Fibroblast of skin of left quadriceps (primary cell): ENCODE data around the gene CLEC2B.
"Not testable (repeated sequence)": the region's sequence is repeated elsewhere in the genome, so short reads cannot be mapped to it uniquely, and the experiment has no call there.

Experiments
- DNase-seq, 2 experiments: peaks; one replicate each; pipeline ENCODE4 v3.0.0-alpha.2; 2013; ENCODE audit warnings: low read depth in 2 of 2

CLEC2B gene

DNA sequence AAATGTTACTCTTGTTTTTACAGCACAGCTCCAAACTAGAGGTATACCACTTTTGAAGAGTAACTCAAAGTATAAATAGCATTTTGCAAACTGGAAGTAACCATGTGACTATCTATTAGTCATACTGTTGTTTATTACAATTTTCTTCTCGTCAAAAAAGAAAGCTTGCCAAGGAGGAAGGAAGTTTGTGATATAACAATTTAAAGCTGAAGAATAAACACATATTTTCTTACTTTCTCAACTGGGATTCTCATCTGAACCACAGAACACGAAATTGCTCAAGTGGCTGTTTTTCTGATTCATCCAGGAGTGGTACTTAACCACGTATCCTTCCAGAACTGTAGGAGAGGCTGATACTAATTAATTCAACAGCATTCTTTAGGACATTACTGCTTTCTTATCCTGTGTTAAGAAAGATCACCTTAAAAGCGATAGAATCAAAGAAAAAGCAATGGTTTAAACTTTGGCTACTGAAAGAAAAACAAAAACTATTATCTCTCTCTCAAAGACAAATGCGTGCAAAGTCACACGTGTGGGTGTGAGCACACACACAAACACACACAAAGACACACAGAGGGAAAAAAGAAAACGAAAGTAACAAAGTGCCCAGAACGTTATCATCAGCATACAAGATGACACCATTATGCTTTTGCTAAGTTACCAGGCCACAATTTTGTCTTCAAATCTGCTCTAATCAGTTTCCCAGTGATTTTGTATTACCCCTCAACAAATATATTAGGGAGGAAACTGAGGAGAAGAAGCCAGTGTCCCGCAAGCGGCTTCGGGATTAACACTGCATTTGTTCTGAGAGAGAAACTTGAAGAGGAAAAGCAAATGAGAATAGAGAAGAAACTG lies at the start of gene CLEC2B:
CLEC2B (minus strand) TSS at position 48 of the 855 bp plus-strand sequence.
- peak; percentile 76 to 80 for DNase-seq

DNA sequence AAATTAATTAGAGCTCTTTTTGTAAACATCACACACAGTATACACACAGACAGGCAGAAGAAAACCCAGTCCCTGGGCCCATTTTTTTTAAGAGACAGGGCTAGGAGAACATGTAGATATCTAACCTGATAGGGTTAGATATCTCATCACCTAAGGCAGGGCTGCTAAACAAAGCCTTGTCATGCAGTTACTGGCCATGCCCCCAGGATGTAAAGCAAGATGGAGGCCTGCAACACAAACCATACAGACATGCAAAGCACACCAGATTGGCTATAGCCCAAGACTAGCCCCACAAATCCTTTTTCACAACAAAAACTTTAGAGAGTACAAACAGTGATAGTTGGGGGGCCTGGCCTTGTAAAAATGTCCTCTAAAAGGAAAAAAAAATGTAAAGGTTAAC lies 42.6 kb upstream of the CLEC2B start:
- no peak for DNase-seq

DNA sequence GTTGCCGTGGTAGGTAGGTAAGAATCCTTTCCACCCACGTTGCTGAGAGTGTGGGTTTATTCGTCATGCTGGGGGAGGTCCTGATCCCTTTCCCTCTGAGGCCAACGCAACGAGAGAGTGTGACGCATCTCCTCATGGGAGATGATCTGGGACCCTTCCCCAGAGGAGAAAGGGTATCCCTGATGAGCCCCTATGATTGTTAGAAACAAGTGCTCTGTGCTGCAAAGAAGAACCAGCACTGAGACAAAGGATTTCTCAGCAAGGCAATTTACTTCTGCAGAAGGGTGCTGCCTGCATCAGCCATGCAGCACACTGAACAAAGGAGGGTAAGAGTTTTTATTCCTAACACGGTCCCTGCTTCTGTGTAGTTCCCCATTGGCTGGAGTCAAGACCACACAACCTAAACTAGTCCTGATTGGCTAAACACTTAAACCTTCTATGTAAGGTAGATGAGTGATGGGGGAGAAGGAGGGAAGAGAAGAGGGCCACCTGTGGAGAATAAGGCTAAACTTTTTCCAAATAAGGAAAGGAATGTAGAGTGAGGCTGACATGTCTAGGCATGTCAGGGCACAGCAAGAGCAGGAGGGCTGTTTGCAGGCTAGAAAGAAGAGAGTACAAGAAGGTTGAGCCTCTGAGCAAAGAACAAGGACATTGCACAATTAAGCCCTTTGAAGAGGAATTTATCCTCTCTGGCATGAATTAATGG lies 41.7 kb upstream of the CLEC2B start:
- no peak for DNase-seq

DNA sequence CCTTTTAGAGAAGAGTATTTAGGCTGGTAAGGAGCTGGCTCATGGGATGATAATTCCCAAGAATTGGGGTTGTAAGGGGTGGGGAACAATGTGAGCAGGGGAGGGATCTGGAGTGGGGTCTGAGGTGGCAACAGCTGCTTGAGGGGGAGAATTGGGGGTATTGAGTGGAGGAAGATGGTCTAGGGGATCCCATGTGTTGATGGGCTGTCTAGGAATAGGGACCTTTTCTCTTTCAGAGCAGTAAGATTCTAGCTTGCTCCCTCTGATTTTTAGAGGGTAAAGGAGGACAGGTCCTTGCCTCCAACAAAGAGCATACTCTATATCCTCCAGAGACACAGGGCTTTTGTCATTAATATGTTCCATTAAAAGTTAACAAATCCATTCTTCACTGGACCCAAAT lies 40.6 kb upstream of the CLEC2B start:
- no peak for DNase-seq

DNA sequence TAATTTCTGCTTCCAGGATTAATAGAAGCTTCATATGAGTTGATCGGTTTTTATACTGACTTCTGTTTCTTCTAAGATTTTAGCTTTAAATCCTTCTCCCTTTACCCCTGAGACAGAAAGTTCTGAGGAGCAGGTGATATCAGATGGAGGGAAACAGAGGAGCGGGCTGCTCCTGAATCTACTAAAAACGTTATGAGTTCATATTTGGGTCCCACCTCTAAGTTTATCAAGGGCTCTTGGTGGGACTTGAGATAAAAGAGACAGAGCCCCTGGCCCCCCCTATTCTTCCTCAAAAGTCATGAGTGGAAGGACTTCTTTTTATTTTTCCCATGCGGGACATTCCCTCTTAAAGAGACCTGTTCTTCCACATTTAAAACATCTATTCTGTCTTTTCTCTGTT lies 39.2 kb upstream of the CLEC2B start:
- DNase-seq: no peak

DNA sequence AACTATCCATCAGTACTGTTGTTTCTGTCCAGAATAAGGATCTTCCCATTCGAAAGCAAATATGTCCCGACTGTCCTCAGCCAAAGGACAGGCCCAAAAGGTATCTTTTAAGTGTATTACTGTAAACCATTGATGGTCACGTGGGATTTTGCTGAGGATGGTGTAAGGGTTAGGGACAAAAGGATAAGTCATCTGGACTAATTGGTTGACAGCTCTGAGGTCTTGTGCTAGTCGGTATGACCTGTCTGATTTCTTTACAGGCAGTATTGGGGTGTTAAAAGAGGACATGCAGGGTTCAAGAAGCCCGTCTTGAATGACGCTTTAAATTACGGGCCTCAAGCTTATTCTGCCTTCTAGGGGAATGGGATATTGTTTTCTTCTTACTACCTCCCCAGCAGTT lies 38.6 kb upstream of the CLEC2B start:
- no peak for DNase-seq

DNA sequence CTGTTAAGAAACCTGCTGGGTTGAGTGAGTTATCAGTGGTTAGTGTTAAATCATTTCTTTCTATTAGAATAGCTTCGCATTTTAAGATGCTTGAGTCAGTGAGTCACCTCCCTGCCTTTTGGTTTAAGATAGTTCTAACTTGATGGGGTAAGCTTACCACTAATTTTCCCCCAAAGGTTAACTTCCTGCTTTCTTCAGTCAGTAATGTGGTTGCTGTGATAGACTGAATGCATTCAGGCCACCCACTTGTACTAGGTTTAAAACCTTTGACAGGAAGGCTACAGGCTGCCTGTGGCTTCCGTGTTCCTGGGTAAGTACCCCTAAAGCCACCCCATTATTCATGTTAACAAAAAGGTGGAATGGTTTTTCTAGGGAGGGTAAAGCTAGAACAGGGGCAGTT lies 37.7 kb upstream of the CLEC2B start:
- DNase-seq: no peak

DNA sequence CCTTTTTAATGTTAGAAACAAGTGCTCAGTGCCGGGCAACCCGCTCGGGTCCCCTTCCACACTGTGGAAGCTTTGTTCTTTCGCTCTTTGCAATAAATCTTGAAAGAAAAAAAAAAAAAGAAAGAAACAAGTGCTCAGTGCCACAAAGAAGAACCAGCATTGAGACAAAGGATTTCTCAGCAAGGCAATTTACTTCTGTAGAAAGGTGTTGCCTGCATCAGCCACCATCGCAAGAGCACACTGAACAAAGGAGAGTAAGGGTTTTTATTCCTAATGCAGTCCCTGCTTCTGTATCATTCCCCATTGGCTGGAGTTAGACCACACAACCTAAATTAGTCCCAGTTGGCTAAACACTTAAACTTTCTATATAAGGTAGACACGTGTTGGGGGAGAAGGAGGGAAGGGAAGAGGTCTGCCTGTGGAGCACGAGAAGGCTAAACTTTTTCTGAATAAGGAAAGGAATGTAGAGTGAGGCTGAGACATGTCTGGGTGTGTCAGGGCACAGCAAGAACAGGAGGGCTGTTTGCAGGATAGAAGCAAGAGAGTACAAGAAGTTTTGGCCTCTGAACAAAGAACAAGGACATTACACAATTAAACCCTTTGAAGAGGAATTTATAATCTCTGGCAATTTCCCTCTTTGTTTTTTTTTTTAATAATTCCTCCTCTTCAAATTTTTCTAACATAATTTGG lies 33.5 kb upstream of the CLEC2B start:
- DNase-seq: no peak

DNA sequence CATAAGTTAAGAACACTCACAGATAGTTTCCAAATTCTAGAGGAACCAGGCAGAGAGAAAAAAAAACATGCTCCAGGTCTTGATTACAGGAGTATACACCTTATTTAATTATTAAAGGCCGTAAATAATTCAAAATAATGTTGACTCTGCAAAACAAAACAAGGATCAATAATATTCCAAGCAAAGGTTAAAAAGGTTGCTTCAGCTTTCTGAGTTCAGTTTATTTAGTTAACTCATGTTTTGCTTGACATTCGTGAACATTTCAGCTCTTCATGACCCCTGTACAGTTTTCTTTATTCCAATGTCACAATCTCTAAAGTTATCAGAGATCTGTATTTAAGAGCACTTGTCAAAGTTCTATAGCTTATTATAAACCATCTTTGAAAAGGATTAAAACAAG lies 31.8 kb upstream of the CLEC2B start:
- DNase-seq: no peak

DNA sequence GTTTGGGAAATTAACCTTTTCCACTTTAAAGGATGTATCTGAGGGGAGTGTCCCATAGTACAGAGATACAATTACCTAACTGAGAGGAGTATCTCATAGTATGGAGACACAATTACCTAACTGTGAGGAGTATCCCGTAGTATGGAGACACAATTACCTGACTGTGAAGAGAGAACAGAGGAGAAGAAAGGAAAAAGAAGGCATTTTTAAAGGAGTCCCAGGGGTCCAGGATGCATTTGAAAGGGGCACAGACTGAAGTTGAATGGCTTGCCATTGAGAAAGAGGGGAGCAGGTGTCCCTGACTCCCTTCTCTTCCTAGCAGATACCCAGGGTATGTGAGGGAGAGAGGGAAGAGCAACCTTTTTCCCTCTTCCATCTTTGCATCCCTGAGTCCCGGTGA lies 30.1 kb upstream of the CLEC2B start:
- DNase-seq: no peak

DNA sequence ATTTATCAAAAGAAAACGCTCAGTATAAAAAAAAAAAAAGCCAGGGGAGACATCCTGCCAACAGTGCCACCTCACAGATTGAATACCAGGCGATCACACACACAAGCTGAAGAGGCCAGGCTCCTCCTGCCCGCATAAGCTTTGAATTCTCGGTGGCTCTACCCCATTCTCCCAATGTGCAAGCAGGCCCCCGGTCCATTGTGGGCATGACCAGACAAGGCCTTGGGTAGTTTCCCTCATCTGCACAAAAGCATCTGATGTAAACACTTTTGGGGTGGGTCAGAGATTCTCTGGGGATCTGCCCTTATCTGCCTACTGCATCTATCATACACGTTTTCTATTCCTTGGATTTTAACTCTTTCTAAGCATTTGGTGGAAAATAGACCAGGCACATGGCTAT lies 28.4 kb upstream of the CLEC2B start:
- no peak for DNase-seq

DNA sequence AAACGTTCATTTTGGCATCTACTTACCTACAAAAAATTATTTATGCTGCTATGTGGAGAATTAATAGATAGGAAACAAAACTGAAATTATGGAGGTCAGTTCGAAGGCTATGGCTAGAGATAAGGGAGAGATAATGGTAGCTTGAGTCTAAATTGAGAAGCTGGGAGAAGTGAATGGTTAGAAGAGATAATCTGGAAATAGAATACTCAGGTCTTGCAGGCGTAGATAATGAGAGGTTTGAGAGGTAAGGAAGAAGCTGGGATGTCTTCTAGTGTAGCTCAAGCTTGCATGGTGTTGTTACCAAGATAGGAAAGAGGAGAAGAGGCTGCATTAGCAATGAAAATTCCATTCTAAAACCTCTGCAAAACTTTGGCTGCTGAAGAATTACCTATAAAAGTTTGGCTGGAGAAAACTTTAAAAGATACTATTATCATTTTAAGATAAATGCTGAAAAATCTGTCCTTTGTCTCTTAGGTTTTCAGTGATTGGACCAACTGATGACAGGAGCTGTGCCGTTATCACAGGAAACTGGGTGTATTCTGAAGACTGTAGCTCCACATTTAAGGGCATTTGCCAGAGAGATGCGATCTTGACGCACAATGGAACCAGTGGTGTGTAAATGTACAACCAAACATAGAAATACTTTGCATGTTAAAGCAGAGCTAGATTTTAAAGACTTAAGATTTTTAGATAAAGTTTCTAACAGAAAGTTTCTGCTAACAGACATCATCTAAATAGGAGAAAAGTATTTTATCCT lies 26.2 kb upstream of the CLEC2B start:
- no peak for DNase-seq

DNA sequence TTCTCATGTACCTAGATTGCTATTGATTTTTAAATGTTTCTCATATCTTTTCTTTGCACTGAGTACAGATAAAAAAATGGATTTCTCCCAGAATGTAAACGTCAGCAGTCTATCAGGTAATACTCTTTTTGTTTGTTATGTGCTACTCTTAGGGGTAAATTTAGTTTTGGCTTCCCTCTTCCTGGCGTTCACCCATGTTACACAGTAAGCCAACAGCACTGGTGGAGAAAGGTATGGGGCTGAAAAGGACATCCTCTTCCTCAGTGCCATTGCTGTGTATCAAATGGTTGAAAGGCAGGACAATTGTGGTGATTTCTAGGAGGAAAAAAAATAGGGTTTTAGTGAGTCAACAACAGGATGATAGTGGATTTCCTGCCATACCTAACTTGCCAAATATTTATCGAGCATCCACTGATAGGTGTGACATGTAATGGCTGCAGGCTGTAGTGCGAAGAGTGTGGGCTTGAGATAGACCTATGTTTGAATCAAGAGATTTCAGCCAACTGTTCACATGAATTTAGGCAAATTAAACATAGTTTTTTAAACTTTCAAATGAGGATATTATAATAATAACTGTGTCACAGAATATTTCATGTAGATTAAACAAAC lies 19.6 kb upstream of the CLEC2B start:
- DNase-seq: no peak

DNA sequence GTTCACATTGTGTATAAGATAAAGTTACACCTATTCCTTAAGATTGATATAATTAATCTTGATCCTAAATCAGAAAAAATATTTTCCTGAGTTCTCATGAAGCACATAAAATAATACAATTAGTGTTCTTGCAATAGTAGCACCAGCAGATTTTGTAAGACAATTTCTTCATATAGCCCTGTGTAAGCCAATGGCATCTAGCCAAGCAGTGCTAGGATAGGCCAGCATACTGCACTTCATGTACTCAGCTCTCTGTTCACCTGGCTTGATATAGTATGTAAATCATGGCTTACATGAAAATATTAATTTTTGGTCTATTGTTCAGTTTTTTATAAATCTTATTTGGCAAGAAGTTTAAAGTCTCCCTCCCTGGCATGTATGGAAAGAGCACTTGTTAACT lies 14.0 kb upstream of the CLEC2B start:
- no peak for DNase-seq

DNA sequence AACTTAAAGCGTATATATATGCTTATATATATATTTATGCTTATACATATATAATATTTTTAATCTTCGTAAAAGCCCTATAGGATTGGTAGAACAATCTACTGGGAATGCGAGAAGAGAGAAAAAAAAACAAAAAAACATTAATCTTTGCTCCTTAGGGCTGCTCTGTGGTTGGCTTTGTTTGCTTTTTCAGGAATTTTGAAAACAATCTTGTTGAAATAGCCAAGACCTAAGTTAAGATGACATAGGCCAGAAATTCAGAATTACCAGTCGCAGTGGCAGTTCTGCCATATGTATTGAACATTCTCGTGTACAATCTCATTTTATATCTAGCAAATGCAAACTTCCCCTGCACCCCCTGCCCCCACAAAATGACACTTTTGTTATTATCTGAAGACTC lies 12.8 kb upstream of the CLEC2B start:
- no peak for DNase-seq

DNA sequence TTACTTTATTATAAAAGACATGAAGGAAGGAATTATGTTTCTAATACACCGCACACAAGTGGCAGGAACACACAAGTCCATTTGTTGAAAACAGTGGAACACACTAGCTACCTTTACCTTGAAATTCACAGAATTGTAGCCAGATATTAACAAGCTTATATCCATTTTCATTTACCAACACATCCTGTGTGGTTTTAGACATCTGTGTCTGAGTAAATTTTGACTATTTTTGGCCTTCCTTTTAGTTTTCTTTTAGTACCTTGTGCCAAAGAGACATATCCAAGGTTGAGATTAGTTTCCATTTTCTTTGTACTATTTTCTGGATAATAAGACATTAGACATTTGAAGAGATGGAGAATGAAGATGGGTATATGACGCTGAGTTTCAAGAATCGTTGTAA lies 12.1 kb upstream of the CLEC2B start, which contains the start of gene KLRF2:
KLRF2 (plus strand) TSS at position 244 of the 400 bp plus-strand sequence; CDS start at position 351, 107 bp downstream.
- no peak for DNase-seq

DNA sequence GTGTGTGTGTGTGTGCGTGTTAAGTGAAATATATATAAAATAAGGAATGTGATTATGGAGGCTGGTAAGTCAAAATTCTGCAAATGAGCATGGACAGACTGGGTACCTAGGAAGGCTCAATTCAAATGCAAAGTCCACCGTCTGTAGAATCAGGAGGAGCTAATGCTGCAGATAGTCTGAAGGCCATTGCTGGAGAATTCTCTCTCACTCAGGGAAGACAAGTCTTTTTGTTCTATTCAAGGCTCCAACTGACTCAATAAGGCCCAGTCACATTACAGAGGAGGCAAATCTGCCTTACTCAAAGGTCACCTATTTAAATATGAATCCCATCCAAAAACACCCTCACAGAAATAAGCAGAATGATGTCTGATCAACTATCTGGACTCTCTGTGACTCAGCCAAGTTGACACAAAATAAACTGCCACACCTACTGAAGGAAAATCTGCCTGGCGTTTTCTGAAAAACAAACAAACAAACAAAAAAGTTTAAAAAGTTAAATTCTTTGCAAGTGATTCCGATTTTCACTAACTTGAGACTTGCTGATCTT lies 11.5 kb upstream of the CLEC2B start:
- no peak for DNase-seq

DNA sequence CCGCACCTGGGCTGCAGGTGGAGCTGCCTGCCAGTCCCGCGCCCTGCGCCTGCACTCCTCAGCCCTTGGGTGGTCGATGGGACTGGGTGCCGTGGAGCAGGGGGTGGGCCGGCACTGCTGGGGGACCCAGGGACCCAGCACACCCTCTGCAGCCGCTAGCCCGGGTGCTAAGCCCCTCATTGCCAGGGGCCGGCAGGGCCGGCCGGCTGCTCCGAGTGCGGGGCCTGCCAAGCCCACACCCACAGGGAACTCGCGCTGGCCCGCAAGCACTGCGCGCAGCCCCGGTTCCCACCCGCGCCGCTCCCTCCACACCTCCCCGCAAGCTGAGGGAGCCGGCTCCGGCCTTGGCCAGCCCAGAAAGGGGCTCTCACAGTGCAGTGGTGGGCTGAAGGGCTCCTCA lies 7.0 kb upstream of the CLEC2B start:
- DNase-seq: not testable (repeated sequence)

DNA sequence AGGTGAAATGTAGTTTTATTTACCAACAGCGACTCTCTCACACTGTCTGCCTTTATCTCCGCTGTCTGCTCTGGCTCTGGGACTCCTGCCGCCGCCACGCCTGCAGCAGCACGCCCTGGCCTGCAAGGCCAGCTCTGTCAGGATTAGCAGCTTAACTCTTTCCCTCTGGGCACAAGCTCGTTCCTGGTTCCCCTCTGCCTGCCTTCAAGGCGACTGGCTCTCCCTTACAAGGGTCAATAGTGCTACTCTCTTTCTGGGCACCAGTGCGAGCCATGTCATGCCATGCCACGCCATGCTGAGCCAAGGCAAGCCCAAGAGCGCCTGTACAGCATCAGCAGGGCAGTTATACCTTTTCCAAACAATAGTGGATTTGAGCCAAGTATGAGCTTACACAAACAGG lies 3.6 kb upstream of the CLEC2B start:
- DNase-seq: no peak

DNA sequence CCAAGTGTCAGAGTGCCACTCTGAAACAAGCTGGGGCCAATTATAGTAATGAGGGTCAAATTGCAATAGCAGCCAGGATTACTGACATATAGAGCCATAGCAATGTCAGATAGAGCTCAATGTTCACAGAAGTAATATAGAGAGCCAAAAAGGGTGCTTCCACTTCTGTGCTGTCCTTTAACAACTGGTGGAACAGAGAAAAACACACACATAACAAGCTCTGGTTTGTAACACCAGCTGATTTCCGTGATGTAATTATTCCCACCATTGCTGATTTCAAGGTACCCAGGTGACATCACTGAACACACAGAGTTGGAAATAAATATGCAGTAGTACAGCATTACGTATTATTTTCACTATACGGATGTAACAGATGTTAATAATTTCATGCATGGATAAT lies 3.0 kb upstream of the CLEC2B start:
- no peak for DNase-seq

DNA sequence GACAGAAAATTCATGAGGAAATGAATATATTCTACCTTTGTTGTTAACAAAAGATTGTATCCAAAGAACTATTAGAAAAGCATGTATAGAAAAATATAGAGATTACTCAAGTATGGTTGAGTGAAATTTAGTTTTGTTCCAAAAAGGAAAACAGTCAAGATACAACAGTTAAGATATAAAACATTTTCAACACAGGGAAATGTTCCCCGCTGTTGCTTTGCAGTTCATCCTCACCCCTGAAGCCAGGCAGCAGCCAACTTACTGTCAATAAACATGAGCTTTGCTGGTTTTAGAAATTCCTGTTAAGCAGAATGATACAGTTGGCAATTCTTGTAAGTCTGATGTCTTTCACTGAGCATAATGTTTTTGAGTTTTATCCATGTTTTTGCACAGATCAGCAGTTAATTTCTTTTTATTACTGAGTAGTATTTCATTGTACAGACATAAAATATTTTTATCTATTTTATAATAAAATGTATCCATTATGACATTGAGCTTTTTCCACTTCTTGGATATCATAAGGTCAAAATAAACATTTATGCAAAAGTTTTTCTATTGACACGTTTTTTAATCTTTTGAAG lies 1.2 kb upstream of the CLEC2B start:
- no peak for DNase-seq
